NCI-H2081 (cell line): Measurements from ENCODE around the gene BRINP2.

Experiments
- DNase-seq, 2 experiments: peaks; one replicate each; lab custom pipeline; 2025; lab: John Stamatoyannopoulos, UW

Gene BRINP2

DNA sequence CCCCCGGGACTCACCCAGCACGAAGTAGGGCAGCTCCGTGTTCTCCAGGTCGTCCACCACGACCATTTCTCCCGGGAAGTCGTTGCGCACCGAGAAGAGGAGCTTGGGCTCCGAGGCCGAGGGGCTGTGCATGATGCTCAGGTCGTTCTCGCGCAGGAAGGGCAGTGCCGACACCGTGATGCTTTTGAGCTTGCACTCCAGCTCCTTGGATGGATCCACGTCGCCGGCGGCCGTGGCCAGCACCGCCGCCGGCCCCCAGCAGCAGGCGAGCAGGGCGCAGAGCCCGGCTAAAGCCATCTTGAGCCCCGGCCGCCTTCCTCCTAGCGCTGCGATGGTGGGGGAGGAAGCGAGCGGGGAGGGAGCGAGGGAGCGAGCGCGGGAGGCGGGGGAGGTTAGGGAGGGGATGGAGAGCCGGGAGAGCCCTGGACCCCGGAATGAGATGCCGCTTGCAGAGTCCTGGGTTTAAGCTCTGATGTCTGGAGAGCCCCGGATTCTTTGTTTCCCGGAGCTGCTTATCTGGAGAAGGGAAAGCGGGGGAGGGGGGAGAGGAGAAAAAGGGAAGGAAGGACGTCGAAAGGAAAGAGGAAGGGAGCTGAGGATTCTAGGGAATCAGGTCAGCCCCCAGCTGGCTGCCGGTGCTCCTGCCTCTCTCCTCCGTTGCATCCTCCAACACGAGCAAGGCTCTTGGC lies 6.2 kb upstream of the BRINP2 start, which contains the start of gene ASTN1:
TSS of gene ASTN1 (minus strand) at position 333 of the 689 bp plus-strand sequence. CDS start at position 297, 36 bp downstream.
- DNase-seq = no peak

GRCh38 chr1:177165069-177165439 lies 5.7 kb upstream of the BRINP2 start:
- no peak for DNase-seq

DNA sequence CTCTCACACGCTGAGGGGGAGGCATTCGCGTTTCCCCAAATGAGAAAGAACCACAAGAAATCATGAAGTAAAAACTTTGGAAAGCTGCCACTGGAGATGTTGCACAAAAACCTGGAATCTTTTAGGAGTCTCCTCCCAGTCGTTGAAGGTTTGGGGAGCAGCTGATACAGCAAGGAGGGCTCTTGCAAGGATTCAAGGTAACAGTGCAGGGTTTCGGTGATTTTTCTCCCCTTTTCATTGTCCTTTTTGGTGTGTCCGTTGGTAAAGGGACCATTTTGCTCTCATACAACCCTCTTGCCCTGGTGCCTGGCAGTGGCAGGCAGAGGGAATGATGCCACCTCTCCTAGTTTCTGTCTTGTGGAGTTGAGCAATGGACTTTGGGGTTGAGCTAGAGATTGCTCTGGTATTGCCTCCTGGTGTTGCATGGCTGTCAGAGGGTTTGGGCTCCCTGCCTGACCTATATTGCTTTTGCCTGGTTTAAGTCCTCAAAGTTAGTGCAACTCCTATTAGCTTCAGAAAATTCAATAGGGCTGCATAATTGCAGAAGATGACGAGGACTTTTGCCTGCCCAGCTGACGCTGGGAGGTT lies 872 bp downstream of the BRINP2 start:
- no peak for DNase-seq

DNA sequence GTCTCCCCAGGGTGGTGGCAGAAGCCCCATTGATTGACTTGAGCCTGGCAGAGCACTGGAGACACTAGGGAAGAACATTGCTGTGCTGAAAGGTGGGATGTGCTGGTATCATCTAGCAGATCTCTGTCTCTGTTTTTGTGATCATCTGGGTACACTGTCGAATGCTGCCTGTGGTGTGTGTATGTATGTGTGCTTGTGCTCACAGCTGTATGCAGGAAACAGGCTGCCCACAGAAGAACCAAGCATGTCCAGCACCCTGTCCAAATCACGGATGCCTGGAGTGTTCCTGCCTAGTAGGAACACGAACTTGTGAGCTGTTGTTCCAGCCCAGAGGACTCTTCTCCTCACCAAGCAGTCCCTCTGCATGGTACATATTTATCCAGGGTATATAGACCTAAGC lies 1.5 kb downstream of the BRINP2 start:
- DNase-seq = no peak

DNA sequence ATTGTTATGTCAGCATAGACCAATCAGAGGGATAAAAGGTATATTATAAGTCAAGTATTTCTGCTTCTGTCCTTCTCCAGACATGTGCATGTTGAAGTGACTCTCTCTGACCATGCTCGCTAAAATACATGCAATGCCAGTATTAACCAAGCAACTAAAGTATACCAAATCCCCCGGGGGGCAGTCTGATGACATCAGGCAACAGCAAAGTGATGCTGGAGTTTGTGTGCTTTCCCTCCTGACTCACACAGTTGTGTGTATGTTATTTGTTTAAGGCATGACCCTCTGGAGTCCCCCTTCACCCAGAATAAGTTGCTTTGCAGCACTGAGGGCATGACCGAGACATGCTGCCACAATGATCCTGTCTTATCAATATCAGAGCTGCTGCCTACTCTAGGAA lies 2.1 kb downstream of the BRINP2 start:
- no peak for DNase-seq

- DNase-seq = no peak
Measured at GRCh38 chr1:177173976-177174375, 3.2 kb downstream of the BRINP2 start.

DNA sequence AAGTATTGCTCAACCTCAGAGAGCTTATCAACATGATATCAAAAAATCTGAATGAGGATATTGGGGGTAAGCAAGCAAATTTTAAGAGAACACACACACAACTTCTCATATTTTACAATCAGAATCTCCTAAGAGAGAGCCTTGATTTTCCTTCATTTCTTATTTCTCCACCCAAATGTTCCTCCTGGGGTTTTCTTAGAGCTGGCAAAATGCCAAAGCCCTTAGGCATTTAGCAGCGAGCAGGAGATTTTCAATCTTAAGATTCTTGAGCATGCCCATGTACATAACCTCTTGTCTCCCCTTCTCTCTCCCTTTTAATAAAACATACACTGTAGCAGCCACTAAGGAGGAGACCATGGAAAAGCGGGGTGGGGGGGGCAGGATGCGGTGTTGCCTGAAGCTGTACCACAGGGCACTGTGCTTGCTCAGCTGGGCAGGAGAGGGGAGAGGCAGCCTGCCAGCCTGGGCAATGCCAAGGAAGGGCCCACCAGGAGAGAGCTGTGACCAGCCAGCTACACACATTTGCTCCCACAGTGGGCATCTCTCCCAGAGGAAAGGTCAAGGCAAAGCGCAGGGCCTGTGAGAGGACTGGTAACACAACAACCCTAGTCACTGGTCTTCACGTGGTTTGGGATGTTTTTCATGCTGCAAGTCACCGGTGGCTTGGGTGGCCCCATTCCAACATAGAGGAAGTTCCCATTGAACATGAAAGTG lies 4.3 kb downstream of the BRINP2 start:
- no peak for DNase-seq

DNA sequence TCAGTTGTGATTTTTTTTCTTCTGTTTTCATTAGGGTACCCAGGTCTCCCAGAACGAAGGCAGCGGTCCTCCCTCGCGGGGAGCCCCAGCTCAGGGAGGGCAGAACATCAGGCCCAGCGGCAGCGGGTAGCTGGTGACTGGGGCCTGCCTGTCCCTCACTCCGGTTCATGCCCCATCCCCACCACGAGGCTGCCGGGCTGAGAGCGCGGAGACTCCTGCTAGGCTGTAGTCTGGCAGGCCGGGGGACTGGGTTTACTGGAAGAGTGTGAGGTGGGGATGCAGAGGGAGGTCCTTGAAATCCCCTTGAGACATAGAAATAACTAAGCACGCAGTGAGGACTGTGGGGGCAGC lies 10.5 kb downstream of the BRINP2 start:
- no peak for DNase-seq

DNA sequence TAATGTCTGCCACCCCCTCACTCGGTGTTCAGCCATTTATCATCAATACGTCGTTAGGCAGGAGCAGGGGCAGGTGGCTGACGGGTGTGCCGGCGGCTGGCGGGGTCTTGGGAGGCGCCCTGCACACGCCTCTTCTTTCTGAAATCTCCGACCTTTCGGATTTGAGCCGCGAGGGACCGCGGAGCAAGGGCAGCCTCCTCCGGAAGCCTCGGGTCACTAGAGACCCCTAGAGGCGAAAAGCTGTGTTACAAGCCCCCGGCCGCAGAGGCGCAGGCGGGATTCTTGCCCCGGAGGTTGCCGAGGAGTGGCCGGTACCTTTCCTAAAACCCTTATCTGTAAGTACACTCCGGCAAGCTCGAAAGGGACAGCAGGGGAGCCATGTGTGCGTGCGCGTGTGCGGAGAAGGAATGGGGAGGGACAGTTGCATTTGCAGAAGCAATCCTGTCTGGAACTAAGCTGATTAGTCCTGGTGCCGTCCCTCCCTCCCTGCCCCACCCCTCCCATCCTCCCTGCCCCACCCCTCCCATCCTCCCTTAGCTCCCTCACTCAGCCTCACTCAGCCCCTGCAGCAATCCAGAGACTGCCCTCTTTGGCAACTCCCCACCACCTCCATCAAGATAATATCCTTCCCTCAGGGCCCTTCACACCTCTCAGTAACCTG lies 11.0 kb downstream of the BRINP2 start:
- DNase-seq = peak; percentile 56 to 59

DNA sequence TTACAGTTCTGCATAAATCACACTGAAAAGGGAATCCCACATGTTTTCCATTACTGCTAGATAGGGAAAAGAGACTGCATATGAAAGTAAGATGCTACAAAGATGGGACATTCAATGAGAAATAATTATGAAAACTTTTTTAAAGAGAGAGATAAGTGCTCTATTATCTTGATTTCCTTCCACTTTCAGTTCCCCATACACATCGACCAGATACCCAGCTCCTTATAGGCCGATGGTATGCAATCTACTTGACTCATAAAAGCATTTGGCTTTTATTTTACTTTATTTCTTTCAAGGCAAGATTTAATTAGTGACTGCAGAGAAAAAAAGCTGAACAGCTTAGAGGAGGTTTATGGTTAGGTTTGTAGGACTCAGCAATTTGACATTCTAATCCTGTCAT lies 13.1 kb downstream of the BRINP2 start:
- no peak for DNase-seq

GRCh38 chr1:177185209-177185608 lies 14.5 kb downstream of the BRINP2 start:
- DNase-seq = no peak

GRCh38 chr1:177186639-177187038 lies 15.9 kb downstream of the BRINP2 start:
- no peak for DNase-seq

DNA sequence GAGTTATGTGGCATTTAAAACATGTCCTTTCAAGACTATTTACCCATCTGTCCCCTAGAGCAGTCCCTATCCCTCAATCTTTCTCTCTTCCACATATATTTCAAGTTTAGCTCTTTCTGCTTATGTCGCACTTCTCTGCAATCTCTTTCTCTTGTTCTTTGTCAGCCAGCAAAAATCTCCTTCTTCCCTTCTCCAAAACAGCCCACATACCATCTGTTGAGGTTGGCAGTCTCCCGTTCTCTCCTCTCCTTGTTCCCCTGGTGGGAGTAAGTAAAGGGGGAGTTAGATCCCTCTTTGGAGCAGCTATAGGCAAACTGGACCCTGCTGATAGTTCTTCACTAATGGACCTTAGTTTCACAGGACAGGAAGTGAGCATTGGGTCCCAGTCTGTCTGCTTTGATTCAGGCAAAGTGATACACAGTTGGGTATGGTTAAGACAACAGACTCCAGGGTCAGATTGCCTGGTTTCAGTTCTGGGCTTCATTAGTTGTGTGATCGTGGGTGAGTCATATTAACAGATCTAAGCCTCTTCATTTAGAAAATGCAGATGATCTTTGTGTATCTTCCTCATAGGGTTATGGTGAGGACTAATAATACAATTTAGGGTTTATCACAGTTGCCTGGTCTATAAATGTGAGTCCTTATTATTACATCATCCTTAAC lies 19.7 kb downstream of the BRINP2 start:
- DNase-seq = no peak

DNA sequence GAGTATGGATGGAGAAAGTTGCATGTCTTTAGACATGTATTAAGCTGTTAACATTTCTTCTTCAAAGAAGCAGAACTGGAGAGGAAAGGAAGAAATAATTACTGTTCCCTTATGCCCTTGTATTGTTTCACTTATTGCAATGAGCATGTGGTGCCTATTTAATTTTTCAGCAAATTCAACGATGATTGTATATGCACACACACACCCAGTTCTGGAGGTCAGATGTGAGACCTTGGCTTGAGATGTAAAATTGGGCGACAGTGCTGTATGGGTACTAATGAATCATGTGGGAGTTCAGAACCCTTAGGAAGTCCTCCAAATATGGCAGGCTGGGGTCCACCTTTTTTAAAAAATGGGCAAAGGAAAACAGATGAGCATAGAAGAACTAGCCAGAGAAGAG lies 27.5 kb downstream of the BRINP2 start:
- no peak for DNase-seq

- no peak for DNase-seq
Measured at GRCh38 chr1:177200290-177200689, 29.5 kb downstream of the BRINP2 start.

- no peak for DNase-seq
Measured at GRCh38 chr1:177206831-177207355, 36.1 kb downstream of the BRINP2 start.

GRCh38 chr1:177208920-177209319 lies 38.2 kb downstream of the BRINP2 start:
- no peak for DNase-seq

DNA sequence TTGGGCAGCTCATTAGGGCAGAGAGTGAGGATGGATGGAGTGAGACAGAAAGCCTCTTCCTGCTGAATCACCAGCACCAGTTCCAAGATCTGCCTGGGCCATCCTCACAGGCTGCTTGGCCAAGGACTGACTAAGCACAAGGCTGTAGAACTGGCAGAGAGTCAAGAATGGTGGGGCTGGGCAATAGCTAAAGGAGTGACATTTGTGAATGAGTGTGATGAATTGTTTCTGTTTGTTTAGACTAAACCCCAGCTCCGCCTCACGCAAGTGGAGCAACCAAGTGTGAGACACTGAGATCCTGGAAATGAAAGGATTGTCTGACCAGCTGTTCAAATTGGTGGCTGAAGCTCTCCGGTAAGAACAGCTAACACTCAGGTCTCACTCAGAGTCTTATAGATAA lies 38.6 kb downstream of the BRINP2 start:
- peak; percentile 42 to 79 for DNase-seq

GRCh38 chr1:177210071-177210470 lies 39.3 kb downstream of the BRINP2 start:
- DNase-seq = no peak

- no peak for DNase-seq
Measured at GRCh38 chr1:177211231-177211630, 40.5 kb downstream of the BRINP2 start.

GRCh38 chr1:177216587-177217202 lies 45.9 kb downstream of the BRINP2 start:
- DNase-seq = no peak
